Chondrocyte (in vitro differentiated cells): ENCODE data around the gene LDB3. TPM values are rescaled to one million over a fixed set of nuclear protein-coding genes. Genes with fewer than 3 reads are reported as not detected.

ENCODE experiments used
- DNase-seq: peaks from one replicate; pipeline ENCODE4 v3.0.0; 2021; ENCODE audit warnings: mixed read lengths, low spot score
- H3K27ac Mint-ChIP-seq: one replicate; pipeline ENCODE4 v1.8.0; 2021; ENCODE audit warnings: mild to moderate bottlenecking, moderate library complexity, mixed read lengths; ENCODE audit not compliant: unreplicated experiment
- H3K27me3 Mint-ChIP-seq: 2 replicates; pipeline ENCODE4 v1.8.0; 2021; ENCODE audit warnings: low read depth, mixed read lengths
- H3K36me3 Mint-ChIP-seq: 2 replicates; pipeline ENCODE4 v1.8.0; 2021; ENCODE audit warnings: low read depth, mixed read lengths
- H3K4me1 Mint-ChIP-seq: 2 replicates; pipeline ENCODE4 v1.8.0; 2021; ENCODE audit warnings: low read depth, mild to moderate bottlenecking, mixed read lengths
- H3K4me3 Mint-ChIP-seq: one replicate; pipeline ENCODE4 v1.8.0; 2021; ENCODE audit warnings: mild to moderate bottlenecking, moderate library complexity, mixed read lengths; ENCODE audit not compliant: unreplicated experiment
- H3K9me3 Mint-ChIP-seq: 2 replicates; pipeline ENCODE4 v1.8.0; 2021; ENCODE audit warnings: low read depth, mixed read lengths
- total RNA-seq: library from RNA; stranded (reverse); gene quantifications from 3 replicates; pipeline ENCODE4 v1.2.1, GENCODE V29; 2021
- TF ChIP-seq, protein P1 (sequence below): fragments of 200-600 bp; sonication (generic); IDR thresholded peaks from 2 replicates; pipeline ENCODE4 v1.5.0; 2021; ENCODE audit warnings: antibody characterized with exemption, mild to moderate bottlenecking, moderate library complexity

LDB3 gene
- total RNA-seq, 1 donor from 2014 or later, result 21.5 TPM

DNA sequence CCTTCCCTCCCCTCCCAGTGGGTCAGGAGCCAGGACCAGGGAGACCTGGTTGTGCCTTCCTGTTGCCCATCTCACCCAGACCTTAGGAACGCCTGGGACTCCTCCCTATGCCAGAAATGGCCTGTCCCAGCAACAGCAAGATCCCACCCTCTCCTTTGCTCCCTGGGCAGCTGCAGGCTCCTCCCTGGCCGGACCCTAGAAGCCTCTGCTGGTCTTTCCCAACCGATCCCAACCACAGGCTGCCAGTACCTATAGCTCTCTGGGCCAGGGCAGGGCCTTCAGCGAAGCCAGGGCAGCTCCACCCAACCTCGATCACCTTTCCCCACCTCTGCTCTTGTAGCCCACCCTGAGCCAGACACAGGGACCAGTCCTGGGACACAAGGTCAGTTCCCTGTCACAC lies 21.9 kb downstream of the LDB3 start:
- no peaks in the 10 kb centered on the region for H3K9me3 Mint-ChIP-seq
- no peak for DNase-seq
- peaks cover 62% of the 10 kb centered on the region for H3K4me1 Mint-ChIP-seq
- TF ChIP-seq, protein P1, sequence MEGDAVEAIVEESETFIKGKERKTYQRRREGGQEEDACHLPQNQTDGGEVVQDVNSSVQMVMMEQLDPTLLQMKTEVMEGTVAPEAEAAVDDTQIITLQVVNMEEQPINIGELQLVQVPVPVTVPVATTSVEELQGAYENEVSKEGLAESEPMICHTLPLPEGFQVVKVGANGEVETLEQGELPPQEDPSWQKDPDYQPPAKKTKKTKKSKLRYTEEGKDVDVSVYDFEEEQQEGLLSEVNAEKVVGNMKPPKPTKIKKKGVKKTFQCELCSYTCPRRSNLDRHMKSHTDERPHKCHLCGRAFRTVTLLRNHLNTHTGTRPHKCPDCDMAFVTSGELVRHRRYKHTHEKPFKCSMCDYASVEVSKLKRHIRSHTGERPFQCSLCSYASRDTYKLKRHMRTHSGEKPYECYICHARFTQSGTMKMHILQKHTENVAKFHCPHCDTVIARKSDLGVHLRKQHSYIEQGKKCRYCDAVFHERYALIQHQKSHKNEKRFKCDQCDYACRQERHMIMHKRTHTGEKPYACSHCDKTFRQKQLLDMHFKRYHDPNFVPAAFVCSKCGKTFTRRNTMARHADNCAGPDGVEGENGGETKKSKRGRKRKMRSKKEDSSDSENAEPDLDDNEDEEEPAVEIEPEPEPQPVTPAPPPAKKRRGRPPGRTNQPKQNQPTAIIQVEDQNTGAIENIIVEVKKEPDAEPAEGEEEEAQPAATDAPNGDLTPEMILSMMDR, result no peak
- H3K27me3 Mint-ChIP-seq, result no peaks in the 10 kb centered on the region
- H3K36me3 Mint-ChIP-seq, result no peaks in the 10 kb centered on the region
- peak overlapping the region; percentile 36 for H3K27ac Mint-ChIP-seq
- H3K4me3 Mint-ChIP-seq, result no peak overlapping the region

DNA sequence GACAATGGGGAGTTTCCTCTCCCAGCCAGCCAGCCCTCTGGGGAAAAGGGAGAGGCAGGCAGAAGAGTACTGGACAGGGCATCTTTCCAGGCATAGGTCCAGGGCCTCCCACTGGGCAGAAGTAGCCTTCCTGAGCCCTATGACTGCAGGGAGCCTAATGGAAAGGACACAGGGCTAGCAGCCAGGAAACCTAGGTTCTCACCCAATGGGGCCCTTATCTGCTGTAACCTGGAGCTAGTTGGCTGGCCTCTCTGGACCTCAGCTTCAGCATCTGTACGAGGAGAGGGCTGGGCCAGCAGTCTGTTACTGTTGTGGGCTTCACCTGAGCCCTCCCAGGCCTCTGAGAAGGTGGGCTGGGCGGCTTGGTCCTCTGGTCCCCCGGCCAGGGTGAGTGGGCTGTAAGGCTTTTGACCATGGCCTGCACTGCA lies 22.4 kb downstream of the LDB3 start:
- H3K4me3 Mint-ChIP-seq, result no peak overlapping the region
- TF ChIP-seq, protein P1, result no peak
- H3K27me3 Mint-ChIP-seq, result no peaks in the 10 kb centered on the region
- peak overlapping the region; percentile 36 for H3K27ac Mint-ChIP-seq
- peaks cover 58% of the 10 kb centered on the region for H3K4me1 Mint-ChIP-seq
- H3K9me3 Mint-ChIP-seq, result no peaks in the 10 kb centered on the region
- no peaks in the 10 kb centered on the region for H3K36me3 Mint-ChIP-seq
- no peak for DNase-seq

DNA sequence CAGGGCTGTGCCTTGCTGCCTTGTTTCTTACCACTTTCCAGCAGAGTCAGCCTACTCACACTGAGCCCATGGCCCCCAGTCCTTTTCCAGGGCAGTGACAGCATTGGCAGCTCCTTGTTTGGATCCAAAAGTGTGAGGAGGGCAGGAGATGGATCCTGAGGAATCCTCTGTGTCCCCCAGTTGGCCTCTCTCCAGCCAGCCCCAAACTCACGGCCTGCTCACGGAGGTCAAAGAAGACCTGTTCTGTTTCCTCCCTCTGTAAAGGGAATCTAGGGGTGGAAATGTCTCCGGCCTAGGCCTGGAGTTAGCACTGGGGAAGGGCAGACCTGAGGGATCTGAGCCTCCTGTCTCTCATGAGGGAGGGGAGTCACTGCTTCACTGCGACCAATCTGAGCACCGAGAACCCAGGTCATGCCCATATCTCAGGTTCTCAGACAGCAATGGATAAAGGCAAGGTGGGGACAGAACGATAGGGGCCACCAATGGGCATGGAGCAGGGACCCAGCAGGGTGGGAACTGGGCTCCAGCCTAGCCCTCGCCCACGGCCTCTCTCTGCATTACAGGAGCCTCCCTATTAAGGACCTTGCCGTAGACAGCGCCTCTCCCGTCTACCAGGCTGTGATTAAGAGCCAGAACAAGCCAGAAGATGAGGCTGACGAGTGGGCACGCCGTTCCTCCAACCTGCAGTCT lies 23.2 kb downstream of the LDB3 start:
- H3K4me1 Mint-ChIP-seq, result peaks cover 51% of the 10 kb centered on the region

DNA sequence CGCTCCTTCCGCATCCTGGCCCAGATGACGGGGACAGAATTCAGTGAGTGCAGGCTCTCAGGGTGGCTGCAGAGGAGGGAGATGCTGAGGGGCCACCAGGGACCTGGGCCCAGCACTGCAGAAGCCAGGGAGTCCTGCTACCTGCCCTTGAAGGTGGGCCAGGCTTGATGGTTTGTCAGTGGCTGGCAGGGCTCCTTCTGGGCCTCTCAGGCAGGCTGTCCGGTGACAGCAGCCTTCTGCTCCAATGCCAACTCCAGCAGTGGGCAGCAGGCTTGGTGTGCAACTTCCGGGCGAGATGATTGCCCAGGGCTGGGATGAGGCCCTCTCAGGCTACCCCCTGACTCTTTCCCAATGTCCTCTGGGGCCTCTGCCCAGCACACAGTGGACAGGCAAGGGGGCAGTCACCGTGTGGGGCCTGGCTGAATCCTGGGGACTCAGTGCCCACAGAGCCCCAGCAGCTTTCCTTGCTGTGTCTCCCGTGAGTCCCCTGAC lies 23.8 kb downstream of the LDB3 start:
- no peak for DNase-seq
- Mint-ChIP-seq H3K4me1 (peaks cover 45% of the 10 kb centered on the region), H3K27ac (no peak overlapping the region), H3K36me3 (no peaks in the 10 kb centered on the region), H3K4me3 (no peak overlapping the region), H3K27me3 (no peaks in the 10 kb centered on the region), H3K9me3 (no peaks in the 10 kb centered on the region)
- TF ChIP-seq, protein P1, result no peak

More for the DNA sequence above, 23.2 kb downstream of the LDB3 start:
- TF ChIP-seq, protein P1, result no peak
- Mint-ChIP-seq H3K27me3 (no peaks in the 10 kb centered on the region), H3K9me3 (no peaks in the 10 kb centered on the region), H3K4me3 (no peak overlapping the region), H3K36me3 (no peaks in the 10 kb centered on the region), H3K27ac (no peak overlapping the region)
- DNase-seq, result no peak

DNA sequence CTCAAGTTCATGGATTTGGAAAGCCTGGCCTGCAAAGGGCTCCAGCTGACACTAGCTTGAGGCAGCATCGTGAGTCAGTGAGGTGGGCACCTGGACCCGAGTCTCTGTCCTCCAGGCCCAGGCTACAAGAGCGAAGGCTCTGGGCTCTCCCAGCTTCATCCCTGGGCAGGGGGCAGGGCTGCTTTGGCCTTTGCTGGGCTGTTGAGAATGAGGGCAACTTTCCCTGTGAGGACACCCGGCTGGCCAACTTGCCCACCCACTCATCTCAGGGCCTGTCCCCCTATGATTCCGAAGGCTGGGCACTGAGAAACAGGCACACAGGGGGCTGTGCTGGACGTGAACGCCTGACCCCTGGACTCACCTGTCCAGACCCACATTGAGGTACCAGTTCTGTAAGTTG lies 24.4 kb downstream of the LDB3 start:
- no peaks in the 10 kb centered on the region for H3K36me3 Mint-ChIP-seq
- H3K27me3 Mint-ChIP-seq, result no peaks in the 10 kb centered on the region
- no peaks in the 10 kb centered on the region for H3K9me3 Mint-ChIP-seq
- TF ChIP-seq, protein P1, result no peak
- peaks cover 39% of the 10 kb centered on the region for H3K4me1 Mint-ChIP-seq
- H3K27ac Mint-ChIP-seq, result no peak overlapping the region
- no peak overlapping the region for H3K4me3 Mint-ChIP-seq
- no peak for DNase-seq
